ENCODE data around the gene TRIOBP.

The TRIOBP gene

DNA sequence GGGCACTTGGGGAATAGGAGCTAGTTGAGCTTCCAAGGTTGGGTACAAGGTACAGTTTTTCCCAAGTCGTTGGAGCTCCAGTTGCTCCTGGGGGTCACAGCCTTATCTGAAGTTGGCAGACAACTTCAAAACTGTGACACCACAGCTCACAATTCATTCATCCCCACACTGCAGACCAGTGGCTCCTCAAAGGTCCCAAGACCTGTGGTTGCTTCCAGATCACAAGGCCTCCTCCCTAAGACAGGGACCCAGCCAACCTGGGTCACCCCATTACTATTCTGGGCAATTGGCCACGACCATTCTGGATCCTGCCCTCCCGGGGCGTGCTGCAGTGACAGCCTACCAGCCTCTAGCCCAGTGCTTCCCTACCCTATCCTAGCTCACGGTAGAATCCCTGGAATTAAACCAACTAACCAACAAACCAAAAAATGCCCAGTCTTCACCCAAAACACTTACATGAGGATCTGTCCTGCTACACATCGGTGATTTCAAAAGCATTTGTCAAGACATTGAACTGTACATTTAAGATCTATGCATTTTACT is 39.2 kb upstream of the TRIOBP start:
- H3K27ac ChIP-seq: peak overlapping the region; percentile 82
- TF ChIP-seq, protein P1, sequence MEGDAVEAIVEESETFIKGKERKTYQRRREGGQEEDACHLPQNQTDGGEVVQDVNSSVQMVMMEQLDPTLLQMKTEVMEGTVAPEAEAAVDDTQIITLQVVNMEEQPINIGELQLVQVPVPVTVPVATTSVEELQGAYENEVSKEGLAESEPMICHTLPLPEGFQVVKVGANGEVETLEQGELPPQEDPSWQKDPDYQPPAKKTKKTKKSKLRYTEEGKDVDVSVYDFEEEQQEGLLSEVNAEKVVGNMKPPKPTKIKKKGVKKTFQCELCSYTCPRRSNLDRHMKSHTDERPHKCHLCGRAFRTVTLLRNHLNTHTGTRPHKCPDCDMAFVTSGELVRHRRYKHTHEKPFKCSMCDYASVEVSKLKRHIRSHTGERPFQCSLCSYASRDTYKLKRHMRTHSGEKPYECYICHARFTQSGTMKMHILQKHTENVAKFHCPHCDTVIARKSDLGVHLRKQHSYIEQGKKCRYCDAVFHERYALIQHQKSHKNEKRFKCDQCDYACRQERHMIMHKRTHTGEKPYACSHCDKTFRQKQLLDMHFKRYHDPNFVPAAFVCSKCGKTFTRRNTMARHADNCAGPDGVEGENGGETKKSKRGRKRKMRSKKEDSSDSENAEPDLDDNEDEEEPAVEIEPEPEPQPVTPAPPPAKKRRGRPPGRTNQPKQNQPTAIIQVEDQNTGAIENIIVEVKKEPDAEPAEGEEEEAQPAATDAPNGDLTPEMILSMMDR (conservative IDR thresholded peaks at IDR 0.05): no peak
- no peak for TF ChIP-seq ZFX (IDR thresholded peaks at IDR 0.05)

DNA sequence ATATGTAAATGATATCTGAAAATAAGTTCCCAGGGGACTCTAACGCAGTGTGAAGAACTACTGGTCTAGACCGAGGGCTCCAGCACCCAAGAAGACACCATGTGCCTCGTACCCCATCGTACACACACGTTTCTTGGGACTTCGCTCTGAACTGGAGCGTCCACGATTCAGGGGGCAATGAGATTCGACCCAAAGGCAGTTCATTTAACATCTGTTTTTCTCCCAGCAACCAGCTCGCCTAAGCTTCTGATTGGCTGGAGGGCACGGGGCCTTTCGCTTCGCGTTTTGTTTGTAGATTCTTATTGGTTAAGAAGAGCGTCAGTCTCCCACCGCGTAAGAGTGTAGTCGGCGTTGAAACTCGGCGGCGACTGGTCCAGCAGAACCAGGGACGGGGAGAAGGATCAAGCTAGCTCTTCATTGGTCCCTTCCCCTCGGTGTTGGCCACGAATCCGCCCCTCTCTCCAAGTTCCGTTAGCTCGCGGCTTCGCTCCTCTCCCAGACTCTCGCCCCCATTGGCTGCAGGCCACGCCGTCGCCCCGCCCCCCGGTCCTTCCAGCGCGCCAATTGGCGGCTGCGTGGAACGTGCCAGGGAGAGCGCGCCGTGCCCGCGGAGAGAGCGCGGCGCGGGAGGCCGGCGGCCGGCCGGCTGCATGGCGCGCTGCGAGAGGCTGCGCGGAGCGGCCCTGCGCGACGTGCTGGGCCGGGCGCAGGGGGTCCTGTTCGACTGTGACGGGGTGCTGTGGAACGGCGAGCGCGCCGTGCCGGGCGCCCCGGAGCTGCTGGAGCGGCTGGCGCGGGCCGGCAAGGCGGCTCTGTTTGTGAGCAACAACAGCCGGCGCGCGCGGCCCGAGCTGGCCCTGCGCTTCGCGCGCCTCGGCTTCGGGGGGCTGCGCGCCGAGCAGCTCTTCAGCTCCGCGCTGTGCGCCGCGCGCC is 38.4 kb upstream of the TRIOBP start, which contains the start of gene PDXP:
TSS of gene PDXP (plus strand) at position 591 of the 933 bp plus-strand sequence. CDS start at position 651, 60 bp downstream.
- TF ChIP-seq, protein P1 (conservative IDR thresholded peaks at IDR 0.05): no peak
- peak; percentile 85; the same call in 1 of the 2 replicates for TF ChIP-seq ZFX (IDR thresholded peaks at IDR 0.05)
- H3K27ac ChIP-seq: peak within 1 kb of the TSS; percentile 82

DNA sequence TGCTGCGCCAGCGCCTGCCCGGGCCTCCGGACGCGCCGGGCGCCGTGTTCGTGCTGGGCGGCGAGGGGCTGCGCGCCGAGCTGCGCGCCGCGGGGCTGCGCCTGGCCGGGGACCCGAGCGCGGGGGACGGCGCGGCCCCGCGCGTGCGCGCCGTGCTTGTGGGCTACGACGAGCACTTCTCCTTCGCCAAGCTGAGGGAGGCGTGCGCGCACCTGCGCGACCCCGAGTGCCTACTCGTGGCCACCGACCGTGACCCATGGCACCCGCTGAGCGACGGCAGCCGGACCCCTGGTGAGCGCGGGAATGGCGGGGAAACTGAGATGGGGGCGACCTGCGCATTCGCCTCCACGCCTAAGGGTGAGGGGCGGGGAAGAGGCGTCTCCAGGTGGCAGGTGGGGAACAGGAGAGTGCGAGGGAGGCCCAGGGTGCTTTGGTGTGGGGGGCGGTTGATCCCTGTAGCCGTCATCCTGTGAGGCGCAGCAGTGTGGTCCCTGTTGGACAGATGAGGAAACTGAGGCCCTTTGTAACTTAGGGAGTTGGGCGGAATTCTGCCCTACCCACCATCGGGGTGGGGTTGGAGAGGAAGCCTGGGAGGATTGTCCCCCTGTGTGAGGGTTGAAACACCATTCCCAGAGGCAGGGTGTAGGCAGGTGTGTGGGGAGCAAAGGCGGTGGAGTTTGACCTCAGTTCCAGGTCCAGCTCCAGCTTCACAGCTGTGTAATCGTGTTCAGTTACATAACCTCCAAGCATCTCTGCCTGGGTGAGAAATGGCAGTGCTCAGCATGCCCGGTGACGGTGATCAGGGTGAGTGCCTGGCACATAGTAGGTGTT is 37.6 kb upstream of the TRIOBP start:
- 0 out of 2 replicates have a peak, but pooled peaks have one; percentile 38 for TF ChIP-seq ZFX (IDR thresholded peaks at IDR 0.05)
- TF ChIP-seq, protein P1 (conservative IDR thresholded peaks at IDR 0.05): no peak
- H3K27ac ChIP-seq: peak overlapping the region; percentile 82

DNA sequence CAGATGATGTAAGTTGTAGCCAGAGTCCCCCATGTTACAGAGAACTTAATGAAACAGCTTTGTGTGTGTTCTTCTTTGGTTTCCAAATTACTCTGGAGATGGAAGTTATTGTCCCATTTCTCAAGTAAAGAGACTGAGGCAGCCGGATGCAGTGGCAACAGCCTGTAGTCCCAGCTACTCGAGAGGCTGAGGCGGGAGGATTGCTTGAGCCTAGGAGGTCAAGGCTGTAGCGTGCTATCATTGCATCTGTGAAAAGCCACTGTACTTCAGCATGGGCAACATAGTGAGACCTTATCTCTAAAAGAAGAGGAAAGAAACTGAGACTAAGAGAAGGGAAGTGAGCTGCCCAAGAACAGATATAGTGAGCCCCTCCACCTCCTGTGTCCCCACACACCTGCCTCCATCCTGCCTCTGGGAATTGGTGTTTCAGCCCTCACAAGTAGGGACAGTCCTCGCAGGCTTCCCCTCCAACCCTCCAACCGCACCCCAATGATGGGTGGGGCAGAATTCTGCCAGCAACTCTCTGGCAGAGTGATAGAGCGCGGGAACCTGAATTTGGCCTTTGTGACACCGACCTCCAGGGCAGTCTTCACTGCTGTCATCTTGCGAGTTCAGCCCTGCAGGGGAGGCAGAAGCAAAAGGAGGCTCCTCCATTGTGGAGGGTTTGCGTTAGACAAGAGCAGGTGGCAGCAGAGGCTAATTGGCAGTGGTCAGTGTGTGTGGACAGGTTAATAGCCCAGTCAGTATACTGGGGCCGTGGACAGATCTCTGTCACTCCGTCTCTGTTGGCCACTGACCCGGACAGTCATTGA is 36.7 kb upstream of the TRIOBP start:
- H3K27ac ChIP-seq: peak overlapping the region; percentile 82
- TF ChIP-seq, protein P1 (conservative IDR thresholded peaks at IDR 0.05): no peak
- TF ChIP-seq ZFX (IDR thresholded peaks at IDR 0.05): no peak

DNA sequence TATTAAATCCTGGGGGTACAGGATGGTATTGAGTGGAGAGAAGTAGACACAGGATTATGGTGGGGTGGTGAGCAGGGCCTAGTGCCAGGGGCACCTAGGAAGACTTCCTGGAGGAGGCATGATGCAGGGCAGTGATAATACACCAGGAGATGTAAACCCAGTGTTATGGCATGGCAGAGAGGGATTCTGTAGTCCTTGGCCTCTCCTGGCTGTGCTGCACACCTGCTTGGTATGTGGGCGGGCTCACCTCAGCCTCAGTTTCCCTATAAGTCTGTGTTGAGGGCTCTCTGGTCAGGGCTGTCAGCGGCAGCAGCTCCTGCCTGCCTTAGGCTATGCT is 36.2 kb upstream of the TRIOBP start:
- no peak overlapping the region for H3K27ac ChIP-seq
- no peak for TF ChIP-seq ZFX (IDR thresholded peaks at IDR 0.05)
- TF ChIP-seq, protein P1 (conservative IDR thresholded peaks at IDR 0.05): no peak

DNA sequence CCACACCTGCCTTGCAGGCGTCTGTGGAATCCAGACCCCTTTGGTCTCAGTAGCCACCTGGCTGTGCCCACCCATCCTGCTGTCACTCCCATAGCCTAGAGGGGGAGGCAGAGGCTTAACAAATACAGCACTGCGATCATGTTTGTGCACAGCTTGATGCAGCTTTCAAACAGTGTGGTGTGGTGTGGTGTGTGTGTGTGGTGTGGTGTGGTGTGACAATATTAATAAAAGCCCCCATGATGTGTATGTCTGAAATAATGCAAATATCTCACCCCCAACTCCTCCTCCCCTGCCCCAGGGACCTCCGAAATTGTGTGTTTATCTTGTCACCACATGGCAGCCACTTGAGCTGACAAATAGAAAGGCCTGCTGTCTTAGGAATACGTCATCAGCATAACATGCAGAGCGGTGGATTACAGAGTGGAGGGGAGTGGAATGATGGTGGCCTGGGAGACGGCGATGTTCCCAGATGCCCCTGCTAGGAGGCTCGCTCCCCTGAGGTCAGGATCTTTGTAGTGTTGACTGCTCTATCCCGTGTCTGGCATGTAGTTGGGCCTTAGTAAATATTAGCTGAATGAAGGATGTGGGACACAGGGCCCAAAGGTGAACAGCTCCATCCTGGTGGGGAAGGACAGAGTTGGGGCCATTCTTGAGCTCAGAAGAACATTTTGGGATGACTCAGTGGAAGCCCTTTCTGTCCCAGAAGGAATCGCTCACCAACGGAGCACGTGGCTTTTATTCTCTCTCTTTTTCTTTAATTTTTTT is 35.5 kb upstream of the TRIOBP start:
- no peak overlapping the region for H3K27ac ChIP-seq
- TF ChIP-seq ZFX (IDR thresholded peaks at IDR 0.05): no peak
- TF ChIP-seq, protein P1 (conservative IDR thresholded peaks at IDR 0.05): no peak
